22Rv1 (cell line): ENCODE measurements around the gene PRDX1.

Experiments used
- H3K27ac ChIP-seq: fragments of 450-650 bp; 2 replicates; pipeline ENCODE4 v1.5.1; 2017
- ZFX ChIP-seq: fragments of 450-650 bp; IDR thresholded peaks from 2 replicates; pipeline ENCODE4 v1.6.1; 2017; ENCODE audit warnings: antibody characterized with exemption, borderline replicate concordance
- TF ChIP-seq, protein P1 (sequence below): fragments of 450-650 bp; IDR thresholded peaks from 2 replicates; pipeline ENCODE4 v1.5.1; 2017; ENCODE audit warnings: mild to moderate bottlenecking

PRDX1 gene

DNA sequence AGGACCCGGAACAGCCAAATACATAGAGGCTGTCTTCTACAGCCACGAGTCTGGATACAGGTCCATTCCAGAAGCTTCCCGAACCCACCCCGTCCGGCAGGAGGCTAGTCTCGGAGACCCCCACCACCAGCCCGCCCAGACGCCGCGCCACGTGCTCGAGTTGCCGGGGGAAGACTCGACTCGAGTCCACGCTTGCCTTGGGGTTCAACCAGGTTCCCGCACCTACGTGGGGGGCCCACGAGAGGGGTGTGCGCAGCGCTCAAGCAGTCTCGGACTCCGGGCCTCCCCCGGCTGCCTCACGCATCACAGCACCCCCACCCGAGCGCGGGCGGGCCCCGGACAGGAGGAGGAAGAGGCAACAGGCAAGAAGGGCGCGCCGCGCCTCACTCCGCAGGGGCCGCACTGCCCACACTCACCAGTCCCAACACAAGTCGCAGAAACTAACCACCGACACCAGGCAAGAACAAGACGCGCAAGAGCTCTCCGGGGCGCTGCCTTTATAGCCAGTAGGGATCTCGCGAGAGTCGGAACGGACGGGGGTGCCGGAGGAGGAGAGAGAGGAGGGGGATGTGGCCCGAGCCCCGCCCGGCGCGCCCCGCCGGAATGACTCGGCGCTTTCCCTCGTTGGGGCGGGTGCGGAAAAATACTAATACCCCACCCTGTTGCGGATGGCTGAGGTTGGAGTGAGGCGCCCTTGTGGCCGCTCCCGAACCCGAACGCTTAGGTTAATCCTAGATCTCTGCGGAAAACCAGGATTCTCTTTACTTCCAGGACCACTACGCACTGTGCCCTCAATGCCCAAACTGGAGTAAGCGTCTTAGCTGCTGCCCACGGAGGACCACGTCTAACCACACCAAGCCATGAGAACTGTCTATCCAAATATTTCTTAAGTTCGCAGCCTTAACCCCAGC is at the start of gene PRDX1:
Gene PRDX1 (minus strand): TSS at position 472 of the 911 bp plus-strand sequence. CDS start 2,841 bp downstream, outside the sequence.
- peak within 1 kb of the TSS; percentile 71 for H3K27ac ChIP-seq
- no peak for TF ChIP-seq ZFX
- TF ChIP-seq, protein P1, sequence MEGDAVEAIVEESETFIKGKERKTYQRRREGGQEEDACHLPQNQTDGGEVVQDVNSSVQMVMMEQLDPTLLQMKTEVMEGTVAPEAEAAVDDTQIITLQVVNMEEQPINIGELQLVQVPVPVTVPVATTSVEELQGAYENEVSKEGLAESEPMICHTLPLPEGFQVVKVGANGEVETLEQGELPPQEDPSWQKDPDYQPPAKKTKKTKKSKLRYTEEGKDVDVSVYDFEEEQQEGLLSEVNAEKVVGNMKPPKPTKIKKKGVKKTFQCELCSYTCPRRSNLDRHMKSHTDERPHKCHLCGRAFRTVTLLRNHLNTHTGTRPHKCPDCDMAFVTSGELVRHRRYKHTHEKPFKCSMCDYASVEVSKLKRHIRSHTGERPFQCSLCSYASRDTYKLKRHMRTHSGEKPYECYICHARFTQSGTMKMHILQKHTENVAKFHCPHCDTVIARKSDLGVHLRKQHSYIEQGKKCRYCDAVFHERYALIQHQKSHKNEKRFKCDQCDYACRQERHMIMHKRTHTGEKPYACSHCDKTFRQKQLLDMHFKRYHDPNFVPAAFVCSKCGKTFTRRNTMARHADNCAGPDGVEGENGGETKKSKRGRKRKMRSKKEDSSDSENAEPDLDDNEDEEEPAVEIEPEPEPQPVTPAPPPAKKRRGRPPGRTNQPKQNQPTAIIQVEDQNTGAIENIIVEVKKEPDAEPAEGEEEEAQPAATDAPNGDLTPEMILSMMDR = no peak

DNA sequence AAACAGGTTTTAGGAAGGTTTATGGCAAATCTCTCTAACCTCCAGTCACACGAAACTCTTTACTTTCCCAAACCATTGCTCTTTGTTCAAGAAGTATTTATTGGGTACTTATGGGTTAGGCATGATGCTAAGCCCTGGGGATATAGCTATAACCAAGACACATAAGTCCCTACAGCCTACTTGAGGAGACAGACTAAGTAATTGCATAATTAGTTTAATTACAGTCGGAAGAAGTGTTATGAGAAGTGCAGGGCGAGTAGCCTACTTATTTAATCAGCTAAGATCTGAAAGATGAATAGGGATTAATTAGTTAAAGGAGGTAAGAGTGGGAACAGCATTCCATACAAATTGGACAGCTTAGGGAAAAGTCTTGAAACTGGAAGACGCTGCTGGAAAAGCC is 48.9 kb upstream of the PRDX1 start:
- TF ChIP-seq ZFX = no peak
- TF ChIP-seq, protein P1 = no peak
- no peak overlapping the region for H3K27ac ChIP-seq

DNA sequence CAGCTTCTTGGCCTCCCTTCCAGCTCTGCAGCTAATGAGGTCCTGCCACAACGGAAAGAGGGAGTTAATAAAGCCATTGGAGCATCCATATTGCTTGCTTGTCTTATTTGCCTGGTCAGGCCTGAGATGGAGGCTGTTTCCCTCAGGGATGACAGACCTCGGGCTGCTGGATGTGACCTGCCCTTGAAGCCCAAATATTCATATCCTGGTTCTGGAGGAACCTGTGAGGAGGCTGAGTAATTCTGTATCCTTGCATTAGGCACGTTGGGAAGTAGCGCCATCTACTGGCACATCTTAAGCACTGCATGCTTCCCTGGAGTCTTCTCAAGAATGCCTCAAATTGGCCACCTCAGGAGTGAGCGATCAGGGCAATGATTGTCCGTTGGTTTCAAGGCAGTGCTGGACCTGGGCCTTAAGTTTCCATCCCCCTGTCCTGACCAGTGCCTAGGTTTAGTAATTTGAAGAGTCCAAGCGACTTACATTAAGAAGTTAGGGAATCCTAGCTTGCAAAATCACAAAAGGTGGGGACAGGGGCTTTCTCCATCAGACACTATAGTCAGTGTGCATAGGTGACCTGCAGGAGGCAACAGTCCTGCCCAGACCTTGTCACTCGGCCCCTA is 48.4 kb upstream of the PRDX1 start:
- peak overlapping the region; percentile 30; the same call in 1 of the 2 replicates for H3K27ac ChIP-seq
- TF ChIP-seq ZFX = no peak
- TF ChIP-seq, protein P1 = peak; percentile 96

DNA sequence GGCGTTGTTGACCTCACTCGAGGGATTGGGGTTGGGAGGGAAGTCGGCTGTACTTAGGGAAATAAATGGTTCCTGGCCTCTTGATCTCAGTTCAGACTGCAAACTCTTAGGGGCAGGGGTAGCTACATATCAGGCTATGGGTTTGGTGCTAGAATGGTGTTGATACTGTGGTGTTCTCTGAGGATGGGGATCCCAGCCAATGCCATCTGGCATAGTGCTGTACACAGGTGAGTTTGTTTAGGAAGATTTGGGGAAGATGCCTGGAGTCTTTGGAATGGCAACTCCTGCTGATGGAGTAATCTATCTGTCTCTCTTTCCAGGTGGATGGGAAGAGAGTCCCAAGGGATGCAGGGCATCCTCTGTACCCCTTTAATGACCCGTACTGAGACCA is 47.9 kb upstream of the PRDX1 start:
- TF ChIP-seq ZFX = no peak
- TF ChIP-seq, protein P1 = no peak
- peak overlapping the region; percentile 30; the same call in 1 of the 2 replicates for H3K27ac ChIP-seq

DNA sequence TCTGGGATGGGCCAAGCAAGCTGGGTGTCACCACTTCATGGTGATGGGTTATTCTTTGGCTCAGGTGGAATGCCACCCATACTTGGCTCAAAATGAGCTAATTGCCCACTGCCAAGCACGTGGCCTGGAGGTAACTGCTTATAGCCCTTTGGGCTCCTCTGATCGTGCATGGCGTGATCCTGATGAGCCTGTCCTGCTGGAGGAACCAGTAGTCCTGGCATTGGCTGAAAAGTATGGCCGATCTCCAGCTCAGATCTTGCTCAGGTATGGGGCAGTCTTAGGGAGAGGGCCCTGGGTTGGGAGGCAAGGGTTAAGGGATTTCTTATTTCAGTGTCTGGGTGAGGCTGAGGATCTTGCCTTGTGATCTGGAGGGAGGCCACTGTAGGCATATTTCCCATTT is 46.7 kb upstream of the PRDX1 start:
- TF ChIP-seq ZFX = no peak
- TF ChIP-seq, protein P1 = no peak
- peak overlapping the region; percentile 30; the same call in 1 of the 2 replicates for H3K27ac ChIP-seq

DNA sequence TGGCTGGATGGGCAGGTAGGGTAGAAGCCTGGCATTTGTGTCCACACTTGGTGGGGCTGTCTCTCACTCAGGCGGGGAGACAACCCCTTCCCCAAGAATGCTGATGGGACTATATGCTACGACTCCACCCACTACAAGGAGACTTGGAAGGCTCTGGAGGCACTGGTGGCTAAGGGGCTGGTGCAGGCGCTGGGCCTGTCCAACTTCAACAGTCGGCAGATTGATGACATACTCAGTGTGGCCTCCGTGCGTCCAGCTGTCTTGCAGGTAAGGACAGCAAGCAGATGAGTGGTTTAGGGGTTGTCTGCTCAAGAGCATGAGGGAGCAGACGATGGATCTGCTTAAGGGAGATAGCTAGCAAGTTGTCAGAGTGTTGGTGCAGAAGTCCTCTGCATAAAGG is 46.2 kb upstream of the PRDX1 start:
- H3K27ac ChIP-seq = 0 out of 2 replicates have a peak overlapping the region, but pooled peaks have one; percentile 30
- TF ChIP-seq, protein P1 = no peak
- no peak for TF ChIP-seq ZFX

DNA sequence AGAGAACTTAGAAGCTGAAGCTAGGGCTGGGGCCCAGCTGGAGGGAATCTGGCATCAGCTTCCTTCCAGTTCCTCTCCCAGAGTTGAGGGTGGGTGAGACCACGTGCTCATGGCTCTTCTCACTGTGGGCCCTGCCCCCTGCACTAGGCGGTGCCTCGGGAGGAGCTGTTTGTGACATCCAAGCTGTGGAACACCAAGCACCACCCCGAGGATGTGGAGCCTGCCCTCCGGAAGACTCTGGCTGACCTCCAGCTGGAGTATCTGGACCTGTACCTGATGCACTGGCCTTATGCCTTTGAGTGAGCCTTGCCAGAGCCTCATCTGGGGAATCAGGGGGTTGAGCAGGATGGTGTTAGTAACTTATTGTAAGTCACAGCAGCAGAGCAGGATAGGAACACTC is 45.0 kb upstream of the PRDX1 start:
- TF ChIP-seq, protein P1 = no peak
- TF ChIP-seq ZFX = no peak
- no peak overlapping the region for H3K27ac ChIP-seq
